Kidney capillary endothelial cell (primary cell): ENCODE data around the gene ZNF565.
"Not testable (repeated sequence)": the region's sequence is repeated elsewhere in the genome, so short reads cannot be mapped to it uniquely, and the experiment has no call there.

Experiments
- DNase-seq: peaks from one replicate; pipeline ENCODE4 v3.0.0-alpha.2; 2018; ENCODE audit warnings: low spot score

Gene ZNF565

GRCh38 chr19:36210497-36210896 lies 4.0 kb downstream of the ZNF565 start:
- DNase-seq = no peak

DNA sequence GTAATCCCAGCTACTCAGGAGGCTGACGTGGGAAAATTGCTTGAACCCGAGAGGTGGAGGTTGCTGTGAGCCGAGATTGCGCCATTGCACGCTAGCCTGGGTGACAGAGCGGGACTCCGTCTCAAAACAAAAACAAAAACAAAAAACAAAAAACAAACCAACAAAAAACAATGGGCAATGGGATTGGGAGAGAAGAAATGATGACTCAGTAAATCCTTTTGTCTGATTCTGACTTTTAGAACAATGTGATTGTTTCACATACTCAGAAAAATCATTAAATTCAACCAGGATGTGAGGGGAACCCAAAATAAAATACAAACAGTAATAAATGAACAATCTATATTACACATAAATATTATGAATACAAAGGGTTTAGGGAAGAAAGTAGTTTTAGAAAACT lies 5.1 kb downstream of the ZNF565 start:
- DNase-seq = no peak

- DNase-seq = no peak
These were observed 6.7 kb downstream of the ZNF565 start for GRCh38 chr19:36207605-36208252.

GRCh38 chr19:36203293-36203692 lies 11.2 kb downstream of the ZNF565 start:
- DNase-seq = no peak

GRCh38 chr19:36201684-36202083 lies 12.8 kb downstream of the ZNF565 start:
- no peak for DNase-seq

DNA sequence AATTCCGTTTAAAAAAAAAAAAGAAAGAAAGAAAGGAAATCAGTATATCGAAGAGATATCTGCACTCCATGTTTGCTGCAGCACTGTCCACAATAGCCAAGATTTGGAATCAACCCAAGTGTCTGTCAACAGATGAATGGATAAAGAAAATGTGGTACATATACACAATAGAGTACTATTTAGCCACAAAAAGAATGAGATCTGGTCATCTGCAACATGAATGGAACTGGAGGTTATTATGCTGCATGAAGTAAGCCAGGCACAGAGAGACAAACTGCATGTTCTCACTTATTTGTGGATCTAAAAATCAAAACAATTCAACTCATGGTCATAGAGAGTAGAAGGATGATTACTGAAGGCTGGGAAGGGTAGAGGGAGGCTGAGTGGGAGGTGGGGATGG lies 16.3 kb downstream of the ZNF565 start:
- DNase-seq = no peak

DNA sequence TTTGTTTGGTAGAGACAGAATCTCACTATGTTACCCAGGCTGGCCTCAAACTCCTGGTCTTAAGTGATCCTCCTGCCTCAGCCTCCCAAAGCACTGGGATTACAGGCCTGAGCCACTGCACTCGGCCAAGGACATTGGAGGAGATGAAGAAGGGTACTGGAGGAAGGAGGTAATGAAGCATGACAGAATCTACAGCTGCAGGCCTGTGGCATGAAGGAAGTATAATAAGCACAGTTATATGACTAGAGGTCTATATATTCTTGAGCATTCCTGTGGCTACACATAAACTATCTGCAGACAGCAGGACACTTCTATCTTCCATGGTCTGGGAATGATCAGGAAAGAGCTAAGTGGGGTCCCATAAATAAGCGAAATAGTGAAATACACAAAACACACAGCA lies 18.2 kb downstream of the ZNF565 start:
- no peak for DNase-seq

DNA sequence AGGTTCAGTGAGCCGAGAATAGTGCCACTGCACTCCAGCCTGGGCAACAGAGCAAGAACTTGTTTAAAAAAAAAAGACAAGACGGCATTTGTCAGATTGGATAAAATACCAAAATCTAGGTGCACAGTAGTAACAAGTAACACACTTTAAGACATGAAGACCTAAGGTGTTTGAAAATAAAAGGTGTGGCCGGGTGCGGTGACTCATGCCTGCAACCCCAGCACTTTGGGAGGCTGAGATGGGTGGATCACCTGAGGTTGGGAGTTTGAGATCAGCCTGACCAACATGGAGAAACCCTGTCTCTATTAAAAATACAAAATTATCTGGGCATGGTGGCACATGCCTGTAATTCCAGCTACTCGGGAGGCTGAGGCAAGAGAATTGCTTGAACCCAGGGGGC lies 27.7 kb downstream of the ZNF565 start:
- DNase-seq = not testable (repeated sequence)

- no peak for DNase-seq
These were observed 31.2 kb downstream of the ZNF565 start for GRCh38 chr19:36183245-36183628.

- DNase-seq = no peak
These were observed 31.7 kb downstream of the ZNF565 start for GRCh38 chr19:36182612-36183244.

GRCh38 chr19:36179077-36179476 lies 35.4 kb downstream of the ZNF565 start:
- DNase-seq = not testable (repeated sequence)

GRCh38 chr19:36173846-36174245 lies 40.6 kb downstream of the ZNF565 start:
- not testable (repeated sequence) for DNase-seq

DNA sequence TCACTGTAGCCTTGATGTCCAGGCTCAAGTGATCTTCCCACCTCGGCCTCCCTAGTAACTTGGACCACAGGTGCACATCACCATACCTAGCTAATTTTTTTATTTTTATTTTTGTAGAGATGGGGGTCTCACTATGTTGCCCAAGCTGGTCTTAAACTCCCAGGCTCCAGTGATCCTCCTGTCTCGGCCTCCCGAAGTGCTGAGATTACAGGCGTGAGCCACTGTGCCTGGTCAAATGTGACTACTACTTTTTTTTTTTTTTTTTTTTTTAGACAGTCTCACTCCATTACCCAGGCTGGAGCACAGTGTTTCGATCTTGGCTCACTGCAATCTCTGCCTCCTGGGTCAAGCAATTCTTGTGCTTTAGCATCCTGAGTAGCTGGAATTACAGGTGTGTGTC lies 41.6 kb downstream of the ZNF565 start:
- no peak for DNase-seq

- peak; percentile 41 for DNase-seq
These were observed 45.2 kb downstream of the ZNF565 start for GRCh38 chr19:36169084-36169760.

GRCh38 chr19:36163813-36164212 lies 50.7 kb downstream of the ZNF565 start:
- no peak for DNase-seq

- no peak for DNase-seq
These were observed 53.5 kb downstream of the ZNF565 start for GRCh38 chr19:36160821-36161596.

DNA sequence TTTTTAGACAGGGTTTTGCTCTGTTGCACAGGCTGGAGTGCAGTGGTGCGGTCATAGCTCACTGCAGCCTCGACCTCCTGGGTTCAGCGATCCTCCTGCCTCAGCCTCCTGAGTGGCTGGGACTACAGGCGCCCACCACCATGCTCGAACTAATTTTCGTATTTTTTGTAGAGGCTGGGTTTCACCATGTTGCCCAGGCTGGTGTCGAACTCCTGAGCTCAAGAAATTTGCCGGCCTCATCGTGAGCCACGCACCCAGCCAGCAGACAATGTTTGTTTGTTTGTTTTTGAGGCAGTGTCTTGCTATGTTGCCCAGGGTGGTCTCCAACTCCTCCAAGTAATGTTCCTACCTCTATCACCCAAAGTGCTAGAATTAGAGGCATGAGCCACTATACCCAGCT lies 61.3 kb downstream of the ZNF565 start:
- DNase-seq = no peak

GRCh38 chr19:36152352-36153091 lies 61.9 kb downstream of the ZNF565 start, which contains the start of gene COX7A1:
Gene COX7A1, minus strand, starts transcription at chr19:36152447. Its CDS starts 40 bp downstream, at chr19:36152407.
- DNase-seq = peak; percentile 48

- DNase-seq = no peak
These were observed 62.5 kb downstream of the ZNF565 start for GRCh38 chr19:36152019-36152351.

GRCh38 chr19:36151144-36152018 lies 63.1 kb downstream of the ZNF565 start:
- DNase-seq = peak; percentile 44

DNA sequence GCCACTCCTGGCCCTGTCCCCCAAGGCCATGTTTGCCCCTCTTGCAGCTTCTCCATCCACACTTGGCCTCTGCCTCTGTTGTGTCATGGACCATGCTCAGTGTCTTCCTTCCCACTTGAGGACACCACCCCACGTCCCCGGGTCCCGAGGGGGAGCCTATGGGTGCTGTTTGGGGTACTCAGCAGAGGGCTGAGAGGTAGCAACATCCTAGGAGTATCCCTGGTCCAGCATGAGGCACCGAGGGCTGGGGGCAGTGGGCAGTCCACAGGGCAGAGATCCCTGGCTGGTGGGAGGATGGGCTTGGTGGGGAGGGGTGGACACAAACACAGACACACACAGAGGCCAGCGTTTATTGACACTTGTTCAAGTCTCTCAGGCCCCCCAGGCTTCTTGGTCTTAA lies 63.9 kb downstream of the ZNF565 start:
- no peak for DNase-seq
